HepG2 (cell line): ENCODE results near the gene OR3A3. TPM values are rescaled to one million over a fixed set of nuclear protein-coding genes. Genes with fewer than 3 reads are reported as not detected.

Experiments used
- ATAC-seq: fragments of 200-7000 bp; cut with Tn5 transposase; 3 replicates; pipeline ENCODE4 v1.9.1; 2020; ENCODE audit warnings: mild to moderate bottlenecking, moderate library complexity
- BruUV-seq: library from RNA; stranded (reverse); fragments of 400-500 nt; replicated peaks from 2 replicates; lab custom pipeline; 2021; lab: Mats Ljungman, UMichigan
- CTCF ChIA-PET: fragments of 300-600 bp; formaldehyde crosslinking; extraction: SDS; loops from one replicate; lab custom pipeline; 2021; ENCODE audit warnings: low total read pairs, inconsistent platforms, low intra/inter-chr PET ratio; lab: Yijun Ruan, JAX
- POLR2A ChIA-PET: fragments of 350-600 bp; sonication (Branson Sonifier 250); formaldehyde crosslinking; loops from one replicate; lab custom pipeline; 2020; ENCODE audit warnings: antibody characterized with exemption, inconsistent platforms; lab: Yijun Ruan, JAX
- DNase-seq: peaks from one replicate; pipeline ENCODE4 v3.0.0-alpha.2; 2015; ENCODE audit warnings: low spot score
- FAIRE-seq: peaks from 3 replicates; lab custom pipeline; 2011; peaks lifted over from hg19 to GRCh38; lab: Jason Lieb, UNC
- H2AFZ ChIP-seq: one replicate; pipeline ENCODE4 v1.6.1; 2011; ENCODE audit warnings: low read length, inconsistent platforms
- H3K27ac ChIP-seq: fragments of 300-600 bp; 3 replicates; pipeline ENCODE4 v1.8.0; 2011; ENCODE audit warnings: mixed run types, mild to moderate bottlenecking, mixed read lengths, low read length, inconsistent platforms; ENCODE audit not compliant: insufficient read depth; ENCODE audit errors: extremely low read length
- H3K27me3 ChIP-seq, 2 experiments: fragments of 200-600 bp in 1 of 2; 2 replicates in 1 of 2; 3 replicates in 1 of 2; pipeline versions ENCODE4 v1.6.0 to v1.8.0; 2011; ENCODE audit warnings: low read length in 2 of 2, mild to moderate bottlenecking in 2 of 2, moderate library complexity in 2 of 2, inconsistent platforms in 1 of 2; ENCODE audit not compliant: insufficient read depth in 2 of 2, control insufficient read depth in 1 of 2
- H3K36me3 ChIP-seq, 2 experiments: fragments of 200-600 bp in 1 of 2; replicated peaks in 1 of 2; 2 replicates in 1 of 2; 3 replicates in 1 of 2; pipeline versions ENCODE4 v1.5.1 to v1.8.0; 2011; ENCODE audit warnings: low read length in 2 of 2, inconsistent platforms in 1 of 2; ENCODE audit not compliant: insufficient read depth in 2 of 2, control insufficient read depth in 1 of 2
- H3K4me1 ChIP-seq: 2 replicates; pipeline ENCODE4 v1.5.1; 2012; ENCODE audit warnings: low read length, inconsistent platforms; ENCODE audit not compliant: insufficient read depth
- H3K4me2 ChIP-seq: 2 replicates; pipeline ENCODE4 v1.6.0; 2011; ENCODE audit warnings: low read depth, low read length, inconsistent platforms
- H3K4me3 ChIP-seq, 3 experiments: fragments of 200-600 bp in 1 of 3; sonication (generic), shearing (Covaris generic) in 1 of 3; replicated peaks in 1 of 3; 2 replicates each; pipeline ENCODE4 v1.5.1; 2011 to 2016; ENCODE audit warnings: low read length in 3 of 3, inconsistent platforms in 2 of 3, low read depth in 2 of 3, mild to moderate bottlenecking in 2 of 3, control low read depth in 1 of 3, mixed read lengths in 1 of 3; ENCODE audit not compliant: insufficient read depth in 1 of 3
- H3K79me2 ChIP-seq: one replicate; pipeline ENCODE4 v1.6.1; 2011; ENCODE audit warnings: low read length, inconsistent platforms; ENCODE audit not compliant: insufficient read depth
- H3K9ac ChIP-seq: 2 replicates; pipeline ENCODE4 v1.6.0; 2011; ENCODE audit warnings: mild to moderate bottlenecking, low read depth, low read length, inconsistent platforms; ENCODE audit not compliant: insufficient read depth
- H3K9me3 ChIP-seq: 2 replicates; pipeline ENCODE4 v1.5.1; 2012; ENCODE audit warnings: mild to moderate bottlenecking, low read length
- H4K20me1 ChIP-seq: 2 replicates; pipeline ENCODE4 v1.6.0; 2011; ENCODE audit warnings: inconsistent platforms, mild to moderate bottlenecking, low read length, moderate library complexity; ENCODE audit not compliant: insufficient read depth
- EP300 ChIP-seq, 3 experiments: sonication (generic) in 1 of 3; formaldehyde crosslinking in 1 of 3; IDR thresholded peaks; 2 replicates each; pipeline versions ENCODE4 v1.5.1 to v1.6.1; 2011 to 2020; ENCODE audit warnings: low read depth in 2 of 3, low read length in 2 of 3, borderline replicate concordance in 1 of 3, improper control_type of control experiment in 1 of 3, mild to moderate bottlenecking in 1 of 3, missing genetic modification reagents in 1 of 3, moderate library complexity in 1 of 3
- MXD1 ChIP-seq: sonication (generic); formaldehyde crosslinking; IDR thresholded peaks from 2 replicates; pipeline ENCODE4 v1.4.0; 2020; ENCODE audit warnings: mild to moderate bottlenecking, missing genetic modification reagents
- TRAFD1 ChIP-seq: sonication (generic); formaldehyde crosslinking; IDR thresholded peaks from 2 replicates; pipeline ENCODE4 v1.5.1; 2020; ENCODE audit warnings: missing genetic modification reagents, mild to moderate bottlenecking, borderline replicate concordance
- ZGPAT ChIP-seq: IDR thresholded peaks from 2 replicates; pipeline ENCODE4 v1.6.1; 2016; ENCODE audit warnings: mild to moderate bottlenecking
- ZNF251 ChIP-seq: sonication (generic); formaldehyde crosslinking; IDR thresholded peaks from 2 replicates; pipeline ENCODE4 v1.9.0; 2021; ENCODE audit warnings: mild to moderate bottlenecking, missing genetic modification reagents
- WGBS: methylation state at CpG from one replicate; pipeline ENCODE4 v1.1.6; 2017; ENCODE audit warnings: low lambda C conversion rate; 5-methylcytosine and 5-hydroxymethylcytosine counted together
- in situ Hi-C: cut with HindIII; loops from 2 replicates; pipeline ENCODE4 v1.10.0; 2017; ENCODE audit warnings: low pct_unique_long_range_greater_than_20kb; ENCODE audit not compliant: extremely low pct_ligation_motif_present
- intact Hi-C: fragments of 100-400 bp; cut with micrococcal nuclease; formaldehyde crosslinking; loops from one replicate; pipeline ENCODE4 v1.10.0; 2022; ENCODE audit not compliant: unreplicated experiment
- polyA plus RNA-seq, 8 experiments: library from polyadenylated mRNA; depleted of rRNA in 3 of 8; stranded (reverse) in 7 of 8; unstranded in 1 of 8; fragments of >200 nt; fragmentation: Illumina TruSeq in 4 of 8; extraction: Trizol in 4 of 8; gene quantifications; 2 replicates each; pipeline versions ENCODE4 v1.2.1 to v1.2.3, GENCODE V29; 2011 to 2016; ENCODE audit warnings: low read depth in 4 of 8, missing spikeins in 1 of 8, mixed read lengths in 1 of 8; ENCODE audit not compliant: insufficient read depth in 1 of 8
- total RNA-seq, 5 experiments: library from RNA; depleted of rRNA; stranded (reverse); fragments of >200 nt; fragmentation: Illumina TruSeq; extraction: Trizol; gene quantifications; 2 replicates each; pipeline ENCODE4 v1.2.3, GENCODE V29; 2016; ENCODE audit warnings: low read depth in 1 of 5

Gene OR3A3
- total and polyA plus RNA-seq, 2 of the 13 experiments (the other 11 are each of a cell fraction or from before 2014, with no cell fraction given), result not detected

GRCh38 chr17:3381957-3382356 is 29.2 kb upstream of the OR3A3 start:
- Histone ChIP-seq H4K20me1 (no peaks in the 10 kb centered on the region), H3K4me3 (no peak overlapping the region), H3K9ac (no peak overlapping the region), H3K36me3 (no peaks in the 10 kb centered on the region), H3K27ac (no peak overlapping the region), H2AFZ (no peak overlapping the region), H3K79me2 (no peaks in the 10 kb centered on the region), H3K9me3 (no peaks in the 10 kb centered on the region), H3K4me2 (no peak overlapping the region), H3K27me3 (peaks cover 4 to 29% of the 10 kb centered on the region in 2 experiments; a peak in 2 of 5 replicates), H3K4me1 (no peaks in the 10 kb centered on the region)
- ATAC-seq (no peak), FAIRE-seq (no peak), DNase-seq (no peak)
- BruUV-seq, result no TSS peak
- in situ Hi-C loops (no loop called here), intact Hi-C loops (no loop called here)
- ChIA-PET CTCF (no interaction called here), POLR2A (no interaction called here)
- TF ChIP-seq EP300 (IDR thresholded peaks at IDR 0.05; ENCODE audit: low read depth in 2 of 2, low read length in 2 of 2), result no peak
- TF ChIP-seq EP300 (CRISPR knock-in tag; IDR thresholded peaks at IDR 0.05; ENCODE audit: borderline replicate concordance), result no peak
- no peak for TF ChIP-seq TRAFD1 (CRISPR knock-in tag)
- no peak for TF ChIP-seq ZNF251 (CRISPR knock-in tag)
- no peak for TF ChIP-seq ZGPAT (CRISPR knock-in tag)
- no peak for TF ChIP-seq MXD1
- 35% methylated on average over 5 of the region's 5 CpGs for WGBS
